NOMO-1 treated with dmso at 0.1 percent for 144 hours (cell line): ENCODE data around the gene CYP4F22.
"Not testable (repeated sequence)": the region's sequence is repeated elsewhere in the genome, so short reads cannot be mapped to it uniquely, and the experiment has no call there.

Experiments
- DNase-seq: peaks from one replicate; lab custom pipeline; 2025; ENCODE audit not compliant: unreplicated experiment; lab: John Stamatoyannopoulos, UW

CYP4F22 gene

DNA sequence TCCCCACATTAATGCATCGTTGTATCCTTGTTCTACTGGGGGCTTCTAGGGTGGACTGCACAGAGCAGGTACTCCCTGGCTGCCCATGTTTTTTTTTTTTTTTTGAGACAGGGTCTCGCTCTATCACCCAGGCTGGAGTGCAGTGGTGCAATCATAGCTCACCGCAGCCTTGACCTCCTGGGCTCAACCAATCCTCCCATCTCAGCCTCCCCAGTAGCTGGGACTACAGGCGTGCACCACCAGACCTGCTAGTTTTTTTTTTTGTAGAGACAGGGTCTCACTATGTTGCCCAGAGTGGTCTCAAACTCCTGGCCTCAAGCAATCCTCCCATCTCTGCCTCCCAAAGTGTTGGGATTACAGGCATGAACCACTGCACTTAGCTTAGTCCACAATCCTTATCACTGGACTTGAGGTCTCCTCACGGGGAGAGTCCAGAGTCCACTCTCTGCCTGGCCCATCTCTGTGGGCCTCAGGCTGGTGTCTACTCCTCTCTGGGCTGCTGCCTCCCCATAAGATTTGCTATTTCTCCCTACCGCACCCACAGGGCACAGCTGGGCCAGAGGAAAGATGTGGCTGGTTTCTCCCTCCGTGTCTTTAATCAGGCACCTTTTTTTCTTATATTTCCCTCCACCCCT is 56.3 kb downstream of the CYP4F22 start:
- DNase-seq: no peak

DNA sequence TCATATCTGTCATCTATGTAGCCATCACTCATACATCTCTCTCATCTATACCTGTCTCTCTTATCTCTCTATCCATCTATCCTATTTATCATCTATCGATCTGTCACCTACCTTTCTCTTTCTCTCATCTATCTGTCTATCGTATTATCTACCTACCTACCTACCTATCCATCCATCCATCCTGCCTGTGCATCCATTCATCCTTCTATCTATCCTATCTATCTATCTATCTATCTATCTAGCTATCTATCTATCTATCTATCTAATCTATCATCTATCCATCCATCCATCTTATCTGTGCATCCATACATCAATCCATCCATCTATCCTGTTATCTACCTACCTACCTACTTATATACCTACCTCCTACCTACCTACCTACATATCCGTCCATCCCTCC is 62.1 kb downstream of the CYP4F22 start:
- DNase-seq: no peak

DNA sequence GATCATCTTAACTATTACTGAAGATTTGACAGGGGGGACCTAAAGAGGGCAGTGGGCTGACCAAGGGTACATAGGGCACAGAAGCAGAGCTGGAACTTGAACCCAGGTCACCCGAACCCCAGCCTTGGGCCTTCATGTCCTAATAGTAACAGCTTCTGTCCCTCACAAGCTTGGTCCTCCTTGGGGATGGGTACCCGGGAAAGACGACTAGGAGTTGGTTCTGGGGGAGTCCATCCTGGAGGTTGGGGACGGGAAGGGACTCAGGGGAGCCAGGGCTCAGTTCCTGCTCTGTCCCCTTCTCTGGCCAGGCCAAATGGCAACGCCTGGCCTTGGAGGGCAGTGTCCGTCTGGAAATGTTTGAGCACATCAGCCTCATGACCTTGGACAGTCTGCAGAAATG is 67.1 kb downstream of the CYP4F22 start:
- DNase-seq: no peak

DNA sequence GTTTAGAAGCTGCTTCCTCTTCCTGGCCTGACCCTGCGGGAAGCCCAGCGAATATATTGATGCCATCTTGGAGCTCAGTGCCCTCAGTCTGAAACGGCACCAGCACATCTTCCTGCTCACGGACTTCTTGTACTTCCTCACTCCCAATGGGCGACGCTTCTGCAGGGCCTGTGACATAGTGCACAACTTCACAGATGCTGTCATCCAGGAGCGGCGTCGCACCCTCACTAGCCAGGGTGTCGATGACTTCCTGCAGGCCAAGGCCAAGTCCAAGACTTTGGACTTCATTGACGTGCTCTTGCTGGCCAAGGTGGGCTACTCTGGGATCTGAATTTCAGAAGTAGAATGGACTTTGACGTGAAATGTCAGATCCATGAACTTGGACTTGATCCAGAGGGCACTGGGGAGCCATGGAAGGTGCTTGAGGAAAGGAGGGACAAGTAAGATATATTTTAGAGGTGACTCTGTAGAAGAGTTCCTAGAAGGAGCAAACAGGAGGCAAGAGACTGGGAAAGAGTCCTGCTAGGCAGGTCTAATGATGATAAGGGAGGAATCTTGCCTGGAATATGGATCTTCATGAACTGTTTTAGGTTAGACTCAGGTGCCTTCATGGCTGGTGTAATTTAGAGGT is 68.3 kb downstream of the CYP4F22 start:
- DNase-seq: no peak

DNA sequence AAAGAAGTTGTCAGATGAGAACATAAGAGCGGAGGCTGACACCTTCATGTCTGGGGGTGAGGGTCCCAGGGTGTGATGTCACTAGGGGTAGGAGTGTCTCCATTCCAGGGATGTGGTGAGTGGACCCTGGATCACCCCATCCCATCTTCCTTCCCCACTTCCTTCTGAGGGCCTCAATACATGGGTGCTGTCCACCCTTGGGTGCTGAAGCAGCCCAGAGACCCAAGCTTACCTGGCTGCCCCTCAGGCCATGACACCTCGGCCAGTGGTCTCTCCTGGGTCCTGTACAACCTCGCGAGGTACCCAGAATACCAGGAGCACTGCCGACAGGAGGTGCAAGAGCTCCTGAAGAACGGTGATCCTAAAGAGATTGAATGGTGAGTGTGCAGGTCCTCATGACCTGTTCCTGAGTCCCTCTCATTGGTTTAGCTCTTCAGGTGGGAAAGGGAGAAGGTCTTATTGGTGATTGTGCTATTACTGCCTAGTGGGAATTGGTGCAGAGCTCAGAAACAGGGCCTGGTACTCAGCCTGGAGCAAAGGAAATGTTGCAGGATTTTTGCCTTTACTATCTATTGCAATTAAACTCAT is 69.0 kb downstream of the CYP4F22 start:
- DNase-seq: no peak

DNA sequence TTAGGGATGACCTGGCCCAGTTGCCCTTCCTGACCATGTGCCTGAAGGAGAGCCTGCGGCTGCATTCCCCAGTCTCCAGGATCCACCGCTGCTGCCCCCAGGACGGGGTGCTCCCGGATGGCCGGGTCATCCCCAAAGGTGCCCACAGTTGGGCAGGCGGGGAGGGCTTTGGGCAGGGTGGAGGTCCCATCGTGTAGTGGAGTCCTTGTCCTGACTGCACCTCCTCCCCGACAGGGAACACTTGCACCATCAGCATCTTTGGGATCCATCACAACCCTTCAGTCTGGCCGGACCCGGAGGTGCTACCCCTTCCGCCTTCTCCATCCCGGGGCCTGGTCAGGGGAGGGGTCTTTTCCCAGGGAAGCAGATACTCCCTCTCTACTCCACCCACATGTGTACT is 75.0 kb downstream of the CYP4F22 start:
- DNase-seq: no peak

DNA sequence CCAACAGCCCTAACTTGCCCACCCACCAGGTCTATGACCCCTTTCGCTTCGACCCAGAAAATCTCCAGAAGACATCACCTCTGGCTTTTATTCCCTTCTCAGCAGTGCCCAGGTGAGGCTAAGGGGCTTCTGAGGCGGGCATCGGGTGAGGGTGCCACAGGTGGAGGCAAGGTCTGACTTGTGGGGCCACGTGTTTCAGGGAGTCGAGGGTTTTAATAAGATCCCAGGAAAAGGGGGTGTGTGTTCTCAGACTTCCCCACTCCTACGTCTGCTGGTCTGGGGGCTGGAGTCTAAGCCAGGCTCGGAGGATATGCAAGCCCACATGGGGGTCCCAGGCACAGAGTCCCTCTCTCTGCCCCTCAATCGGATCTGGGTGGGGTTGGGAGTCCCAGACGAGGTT is 75.8 kb downstream of the CYP4F22 start:
- DNase-seq: no peak

DNA sequence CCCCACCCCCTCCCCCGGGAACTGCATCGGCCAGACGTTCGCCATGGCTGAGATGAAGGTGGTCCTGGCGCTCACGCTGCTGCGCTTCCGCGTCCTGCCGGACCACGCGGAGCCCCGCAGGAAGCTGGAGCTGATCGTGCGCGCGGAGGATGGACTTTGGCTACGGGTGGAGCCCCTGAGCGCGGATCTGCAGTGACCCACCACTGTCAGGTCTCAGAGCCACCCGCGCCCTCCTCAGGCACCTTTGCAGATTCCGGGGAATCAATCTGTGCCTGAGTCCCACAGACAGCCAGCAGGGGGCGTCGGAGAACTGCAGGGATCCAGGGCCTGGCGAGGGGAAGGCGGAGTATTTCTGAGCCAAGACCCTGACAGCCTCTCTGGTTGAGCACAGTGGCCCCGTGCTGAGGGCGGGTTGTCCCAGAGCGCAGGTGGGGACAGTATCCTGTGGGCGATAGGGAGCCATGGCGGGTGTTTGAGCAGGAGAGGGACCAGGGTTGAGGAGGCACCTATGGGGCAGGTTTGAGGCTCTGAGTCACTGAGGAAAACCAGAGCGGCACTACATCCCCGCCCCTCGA is 76.3 kb downstream of the CYP4F22 start:
- DNase-seq: peak; percentile 77

DNA sequence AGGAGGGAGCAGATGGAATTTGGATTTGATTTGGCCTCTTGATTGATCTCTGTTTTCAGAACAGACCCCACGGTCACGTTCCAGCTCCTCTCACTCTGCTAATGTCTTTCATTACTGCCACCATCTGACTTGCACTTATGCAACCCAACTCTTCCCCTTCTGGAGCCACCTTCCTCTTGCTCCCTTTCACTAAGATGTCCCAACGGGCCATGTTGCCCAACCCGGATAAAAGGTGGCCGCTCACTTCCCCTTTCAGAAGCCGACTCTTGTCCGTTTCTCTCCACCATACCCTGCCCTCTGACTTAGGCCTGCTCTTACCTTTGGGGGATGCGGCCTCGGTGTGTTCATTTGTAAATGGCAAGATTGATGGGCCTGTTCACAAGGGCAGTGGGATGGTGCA is 79.3 kb downstream of the CYP4F22 start:
- DNase-seq: peak; percentile 93

DNA sequence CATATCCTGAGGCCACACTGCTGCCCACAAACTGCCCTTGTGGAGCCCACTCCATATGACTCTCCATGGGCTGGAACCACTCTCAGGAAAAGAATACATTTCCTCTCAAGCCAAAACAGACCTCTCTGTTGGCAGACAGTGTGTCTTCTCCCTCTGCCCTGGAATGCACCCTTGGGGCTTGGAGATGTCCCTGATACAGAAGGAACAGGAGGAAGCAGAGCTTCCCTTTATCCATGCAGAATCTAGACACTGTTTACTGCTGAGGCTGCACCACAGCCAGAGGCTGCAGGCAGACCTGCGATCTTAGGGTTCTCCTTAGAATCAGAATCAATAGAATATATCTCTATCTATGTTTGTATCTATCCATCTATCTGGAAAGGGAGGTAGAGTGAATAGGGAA is 79.9 kb downstream of the CYP4F22 start:
- DNase-seq: no peak

DNA sequence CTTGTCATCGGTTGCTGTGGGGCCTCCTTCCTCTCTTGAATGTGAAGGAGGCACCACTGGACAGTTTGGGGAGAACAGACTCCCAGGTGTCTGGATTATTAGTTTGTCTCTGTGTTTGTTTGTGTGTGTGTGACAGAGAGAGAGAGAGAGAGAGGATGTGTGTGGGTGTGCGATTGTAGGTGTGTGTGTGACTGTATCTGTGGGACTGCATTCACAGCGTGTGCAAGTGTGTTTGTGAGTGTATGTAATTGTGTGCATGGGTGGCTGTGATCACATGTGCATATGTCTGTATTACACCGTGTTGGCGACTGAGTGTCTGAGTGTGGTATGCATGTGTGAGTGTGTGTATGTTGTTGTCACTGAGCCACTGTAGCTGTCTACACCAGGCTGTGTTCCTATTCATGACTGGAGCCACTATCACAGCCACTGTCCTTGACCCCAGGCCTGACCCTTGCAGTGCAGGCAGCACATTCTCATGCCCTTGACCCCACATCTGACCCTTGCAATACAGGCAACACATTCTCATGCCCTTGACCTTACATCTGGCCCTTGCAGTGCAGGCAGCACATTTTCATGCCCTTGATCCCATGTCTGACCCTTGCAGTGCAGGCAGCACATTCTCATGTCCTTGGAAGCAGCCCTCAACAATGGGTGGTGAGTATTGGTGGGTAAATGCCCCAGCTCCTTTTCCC is 81.6 kb downstream of the CYP4F22 start:
- DNase-seq: no peak

DNA sequence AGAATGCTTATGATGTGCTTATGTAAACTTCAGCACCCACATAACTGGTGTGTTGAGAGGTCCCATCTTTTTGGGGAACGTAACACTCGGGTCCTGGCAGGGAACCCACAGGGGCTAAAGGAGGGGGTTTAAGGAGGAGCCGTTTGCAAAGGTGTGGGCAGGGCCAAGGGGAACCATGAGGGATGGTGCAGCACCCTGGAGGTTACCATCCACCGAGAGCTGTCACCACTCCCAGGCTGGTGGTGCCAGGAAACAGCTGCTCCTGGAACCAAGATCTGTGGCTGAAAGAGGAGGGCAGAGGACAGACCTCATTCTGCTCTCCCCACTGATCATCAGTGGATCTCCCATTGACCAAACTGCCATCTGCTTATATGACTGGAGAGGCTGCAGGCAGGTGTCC is 83.5 kb downstream of the CYP4F22 start:
- no peak for DNase-seq

DNA sequence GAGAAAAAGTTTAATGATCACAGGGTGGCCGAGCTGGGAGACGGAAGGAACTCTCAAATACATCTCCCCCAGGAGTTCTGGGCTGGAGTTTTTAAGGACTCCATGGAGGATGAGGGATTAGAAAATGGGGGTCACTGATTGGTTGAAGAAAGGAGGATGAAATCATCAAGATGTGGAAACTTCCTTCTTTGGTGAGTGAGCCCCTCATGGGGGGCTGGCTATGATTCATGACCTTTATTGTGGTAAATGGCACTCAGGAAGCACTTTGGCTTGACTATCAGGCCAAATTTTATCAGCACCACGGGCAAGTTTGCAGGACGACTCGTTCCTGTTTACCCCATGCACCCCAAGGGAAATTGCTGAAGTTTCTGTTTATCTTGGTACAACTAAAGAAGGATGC is 84.2 kb downstream of the CYP4F22 start:
- not testable (repeated sequence) for DNase-seq

DNA sequence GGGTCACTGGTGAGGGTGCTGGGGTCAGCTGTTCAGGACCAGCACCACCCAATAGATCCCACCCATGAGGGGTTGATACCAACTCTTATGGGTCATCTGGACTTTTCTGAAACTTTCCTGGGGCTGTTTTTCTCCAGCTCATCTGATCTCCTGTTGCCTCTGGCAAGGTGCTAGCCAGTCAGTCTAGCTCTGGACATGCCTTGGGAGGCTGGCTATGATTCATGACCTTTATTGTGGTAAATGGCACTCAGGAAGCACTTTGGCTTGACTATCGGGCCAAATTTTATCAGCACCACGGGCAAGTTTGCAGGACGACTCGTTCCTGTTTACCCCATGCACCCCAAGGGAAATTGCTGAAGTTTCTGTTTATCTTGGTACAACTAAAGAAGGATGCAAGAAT is 85.4 kb downstream of the CYP4F22 start:
- not testable (repeated sequence) for DNase-seq

DNA sequence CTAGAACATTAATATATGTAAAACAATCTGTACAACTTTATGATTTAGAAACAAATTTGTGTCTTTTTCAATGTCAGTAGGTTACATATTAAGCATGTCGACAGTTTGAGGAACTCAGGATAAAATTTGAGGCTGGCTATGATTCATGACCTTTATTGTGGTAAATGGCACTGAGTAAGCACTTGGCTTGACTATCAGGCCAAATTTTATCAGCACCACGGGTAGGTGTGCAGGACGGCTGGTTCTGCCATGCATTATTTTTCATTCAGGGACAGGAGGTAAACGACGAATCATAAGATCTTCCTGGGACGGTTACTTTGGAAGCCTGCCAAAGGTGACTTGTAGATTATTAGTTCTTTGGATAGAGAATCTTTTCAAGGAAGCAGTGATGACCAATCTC is 86.7 kb downstream of the CYP4F22 start:
- DNase-seq: peak; percentile 20
